HG03135 (cell line): ENCODE data around the gene C1orf35.

Source experiments
- ATAC-seq: cut with Tn5 transposase; IDR thresholded peaks from one replicate; pipeline ENCODE4 v1.9.1; 2021; ENCODE audit warnings: mild to moderate bottlenecking, moderate library complexity; ENCODE audit not compliant: unreplicated experiment

Gene C1orf35

DNA sequence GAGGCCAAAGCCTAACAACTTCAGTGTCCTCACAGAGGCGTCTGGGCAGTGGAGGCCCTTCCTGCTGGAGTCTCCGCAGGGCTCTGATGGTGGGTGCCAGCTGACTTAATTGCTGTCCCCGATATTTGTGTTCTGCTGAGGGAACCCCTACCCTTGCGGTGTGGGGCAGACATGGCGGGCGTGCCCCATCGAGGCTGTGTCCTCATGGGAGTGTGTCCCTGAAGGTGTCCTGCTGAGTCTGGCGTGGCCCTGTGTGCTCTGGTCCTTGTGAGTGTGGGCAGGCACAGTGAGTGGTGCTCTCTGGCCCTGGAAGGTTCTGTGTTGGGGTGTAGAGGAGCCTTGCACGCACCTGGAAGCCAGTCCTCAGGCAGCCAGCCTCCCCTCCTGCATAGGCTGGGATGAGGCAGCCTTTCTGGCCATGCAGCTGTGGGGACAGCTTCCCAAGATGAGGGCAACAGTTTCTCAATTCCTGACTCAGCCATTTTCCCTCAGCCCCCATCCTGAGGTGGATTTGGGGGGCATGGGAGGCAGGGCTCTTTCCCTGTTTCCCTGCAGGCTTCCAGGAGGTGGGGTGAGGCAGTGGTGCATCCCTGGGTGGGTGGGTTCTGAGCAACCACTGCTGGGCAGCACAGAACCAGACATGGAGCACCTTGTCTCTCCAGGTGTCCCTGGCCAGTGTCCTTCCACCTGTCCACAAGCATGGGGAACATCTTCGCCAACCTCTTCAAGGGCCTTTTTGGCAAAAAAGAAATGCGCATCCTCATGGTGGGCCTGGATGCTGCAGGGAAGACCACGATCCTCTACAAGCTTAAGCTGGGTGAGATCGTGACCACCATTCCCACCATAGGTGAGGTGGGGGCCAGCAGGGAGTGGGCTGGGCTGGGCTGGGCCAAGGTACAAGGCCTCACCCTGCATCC lies 6.5 kb downstream of the C1orf35 start:
- no peak for ATAC-seq

DNA sequence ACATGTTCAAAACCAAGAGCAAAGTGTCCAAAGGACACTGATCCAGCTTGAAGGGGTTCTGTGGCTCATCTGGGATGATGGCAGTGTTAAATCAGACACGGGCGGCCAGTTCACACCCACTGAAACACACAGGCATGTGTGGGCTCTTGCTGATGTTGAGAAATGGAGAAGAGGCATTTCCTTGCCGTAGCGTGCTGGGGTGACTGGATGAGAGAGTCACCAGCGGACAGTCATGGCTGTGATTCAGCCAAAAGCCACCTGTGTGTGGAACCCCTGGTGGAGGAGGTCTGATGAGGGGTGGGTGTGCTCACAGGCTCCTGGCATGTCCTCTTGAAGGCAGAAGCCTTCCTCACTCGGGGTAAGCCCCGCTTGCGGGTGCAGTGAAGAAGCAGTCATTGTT lies 7.2 kb downstream of the C1orf35 start:
- ATAC-seq = no peak

DNA sequence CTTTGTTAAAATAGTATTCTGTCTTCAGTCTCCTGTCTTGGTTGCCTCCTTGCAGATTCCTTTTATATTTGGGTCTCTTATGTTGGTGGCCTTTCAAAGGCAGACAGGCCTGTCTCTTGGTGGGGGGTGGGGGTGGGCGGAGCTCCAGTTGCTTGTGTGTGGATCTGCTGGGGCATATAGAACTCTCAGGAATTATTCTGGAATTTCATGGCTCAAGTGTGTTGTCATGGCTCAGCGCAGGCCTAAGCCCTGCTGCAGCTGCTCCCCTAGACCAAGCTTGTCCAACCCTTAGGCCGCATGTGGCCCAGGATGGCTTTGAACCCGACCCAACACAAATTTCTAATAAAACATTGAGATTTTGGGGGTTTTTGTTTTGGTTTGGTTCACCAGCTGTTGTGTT lies 8.0 kb downstream of the C1orf35 start:
- ATAC-seq = no peak

DNA sequence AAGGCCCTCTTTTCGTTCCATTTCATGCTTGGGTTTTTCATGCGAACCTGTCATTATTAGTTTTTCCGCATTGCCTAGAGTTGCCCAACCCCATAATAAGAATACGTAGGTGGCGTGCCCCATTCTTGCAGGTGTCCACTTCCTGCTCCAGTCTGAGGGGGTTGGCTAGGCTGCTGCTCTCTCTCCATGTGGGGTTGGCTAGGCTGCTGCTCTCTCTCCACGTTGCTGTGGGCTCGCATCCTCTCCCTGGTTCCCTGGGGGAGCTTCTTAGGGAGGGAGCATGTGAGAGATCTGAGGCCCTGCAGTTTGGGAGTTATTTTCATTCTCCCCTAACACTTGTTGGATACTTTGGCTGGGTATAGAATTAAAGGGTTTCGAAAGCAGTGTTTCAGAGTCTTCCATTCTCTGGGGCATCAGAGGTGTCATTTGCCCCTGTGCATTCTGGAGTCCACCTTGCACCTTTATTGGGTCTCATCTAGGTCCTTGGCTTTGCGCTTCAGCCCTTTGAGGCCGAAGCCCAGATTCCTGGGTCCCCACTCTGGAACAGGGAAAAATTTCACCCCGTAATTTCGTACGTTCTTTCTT lies 8.6 kb downstream of the C1orf35 start:
- no peak for ATAC-seq

DNA sequence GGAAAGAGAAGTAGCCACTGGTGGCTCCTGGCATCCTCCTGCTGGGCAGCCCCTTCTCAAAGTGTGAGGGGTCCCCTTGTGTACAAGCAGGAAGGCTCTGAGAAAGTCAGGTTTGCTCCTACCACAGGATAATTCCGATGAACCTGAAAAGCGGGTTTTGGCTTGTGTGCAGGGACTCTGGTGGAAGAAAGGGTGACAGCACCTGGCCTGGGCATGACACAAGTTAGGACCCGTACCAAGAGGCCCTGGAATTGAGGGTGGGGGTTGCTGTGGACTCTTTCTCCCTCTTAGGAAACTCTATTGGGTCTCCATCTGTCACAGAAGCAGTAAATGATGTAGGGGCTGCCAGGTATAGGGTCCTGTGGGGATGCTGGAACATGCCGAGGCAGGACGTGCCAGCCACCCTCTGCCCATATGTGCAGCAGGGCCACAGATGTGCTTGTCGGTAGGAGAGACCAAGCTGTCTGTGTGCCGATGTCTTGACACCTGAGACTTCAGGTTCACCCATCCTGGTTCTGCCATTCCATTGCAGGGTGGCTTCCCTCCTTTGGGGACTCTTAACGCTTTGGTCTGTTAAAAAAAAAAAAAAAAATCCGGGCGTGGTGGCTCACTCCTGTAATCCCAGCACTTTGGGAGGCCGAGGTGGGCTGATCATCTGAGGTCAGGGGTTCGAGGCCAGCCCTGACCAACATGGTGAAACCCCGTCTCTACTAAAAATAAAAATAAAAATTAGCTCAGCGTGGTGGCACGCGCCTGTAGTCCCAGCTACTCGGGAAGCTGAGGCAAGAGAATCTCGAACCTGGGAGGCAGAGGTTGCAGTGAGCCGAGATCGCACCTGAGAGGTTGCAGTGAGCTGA lies 9.8 kb downstream of the C1orf35 start:
- ATAC-seq = no peak

DNA sequence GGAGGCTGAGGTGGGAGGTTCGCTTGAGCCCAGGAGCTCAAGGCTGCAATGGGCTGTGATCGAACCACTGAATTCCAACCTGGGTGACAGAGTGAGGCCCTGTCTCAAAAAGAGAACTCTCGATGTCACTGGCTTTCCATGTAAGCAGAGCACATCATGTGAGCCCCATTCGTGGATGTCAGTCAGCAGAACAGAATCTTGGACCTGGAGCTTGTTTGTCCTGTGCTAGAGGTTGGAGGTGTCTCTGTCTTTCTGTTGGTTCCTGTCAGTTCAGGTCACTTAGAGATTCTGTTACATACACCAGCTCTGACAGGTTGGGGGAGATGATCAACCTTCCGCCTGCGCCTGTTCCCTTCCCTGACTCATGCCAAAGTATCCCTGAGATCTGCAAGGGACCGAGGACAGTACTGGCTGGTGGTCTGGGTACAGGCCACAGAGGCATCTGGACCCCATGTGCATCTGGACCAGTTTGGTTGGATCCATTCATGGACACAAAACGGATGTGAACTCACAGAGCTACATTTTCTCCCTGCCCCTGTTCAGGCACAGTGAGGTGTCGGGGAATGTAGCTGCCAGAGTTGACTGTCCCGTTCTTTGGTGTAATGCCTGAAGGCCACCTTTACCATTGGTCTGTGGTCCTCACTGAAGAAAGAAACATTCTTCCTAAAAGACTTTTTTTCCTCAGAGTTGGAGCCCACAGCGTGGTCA lies 10.6 kb downstream of the C1orf35 start:
- no peak for ATAC-seq

DNA sequence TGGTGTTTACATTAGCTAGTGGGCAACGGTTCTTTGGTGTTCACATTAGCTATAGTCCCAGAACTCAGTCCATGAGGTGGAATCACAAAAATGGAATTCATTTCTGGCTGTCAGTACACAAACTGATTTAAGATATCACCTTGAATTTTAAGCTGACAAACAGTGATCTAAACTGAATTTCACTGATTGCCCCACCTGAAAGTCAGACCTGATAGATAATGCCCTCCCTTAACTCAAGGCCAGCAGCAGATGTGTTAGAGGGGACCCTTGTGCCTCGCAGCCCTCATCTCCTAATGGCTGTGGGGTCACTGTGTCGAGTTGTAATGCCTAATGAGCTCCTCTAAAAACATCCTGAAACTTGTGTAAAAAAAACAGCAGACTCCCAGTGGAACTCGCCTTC lies 12.0 kb downstream of the C1orf35 start:
- no peak for ATAC-seq

DNA sequence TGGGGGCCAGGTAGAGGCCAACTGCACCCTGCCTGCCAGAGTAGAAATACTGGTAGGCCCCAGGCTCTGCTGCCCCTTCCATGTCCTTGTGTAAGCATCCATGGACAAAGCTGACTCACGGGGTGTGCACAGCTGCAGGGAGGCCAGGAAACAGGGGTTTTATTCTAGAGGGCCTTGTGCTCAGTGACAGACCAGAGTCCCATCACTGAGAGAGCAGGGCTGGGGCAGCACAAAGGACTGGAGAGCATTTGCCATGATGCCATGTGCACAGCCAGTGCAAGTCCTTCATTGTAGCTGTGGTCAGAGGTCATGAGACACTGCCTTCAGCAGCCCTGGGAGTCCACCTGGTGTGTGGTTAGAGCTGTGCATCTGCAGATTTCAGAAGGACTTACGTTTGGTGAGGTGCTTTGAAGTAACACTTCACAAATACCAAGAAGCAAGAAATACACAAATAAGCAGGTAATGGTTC lies 12.5 kb downstream of the C1orf35 start:
- no peak for ATAC-seq

DNA sequence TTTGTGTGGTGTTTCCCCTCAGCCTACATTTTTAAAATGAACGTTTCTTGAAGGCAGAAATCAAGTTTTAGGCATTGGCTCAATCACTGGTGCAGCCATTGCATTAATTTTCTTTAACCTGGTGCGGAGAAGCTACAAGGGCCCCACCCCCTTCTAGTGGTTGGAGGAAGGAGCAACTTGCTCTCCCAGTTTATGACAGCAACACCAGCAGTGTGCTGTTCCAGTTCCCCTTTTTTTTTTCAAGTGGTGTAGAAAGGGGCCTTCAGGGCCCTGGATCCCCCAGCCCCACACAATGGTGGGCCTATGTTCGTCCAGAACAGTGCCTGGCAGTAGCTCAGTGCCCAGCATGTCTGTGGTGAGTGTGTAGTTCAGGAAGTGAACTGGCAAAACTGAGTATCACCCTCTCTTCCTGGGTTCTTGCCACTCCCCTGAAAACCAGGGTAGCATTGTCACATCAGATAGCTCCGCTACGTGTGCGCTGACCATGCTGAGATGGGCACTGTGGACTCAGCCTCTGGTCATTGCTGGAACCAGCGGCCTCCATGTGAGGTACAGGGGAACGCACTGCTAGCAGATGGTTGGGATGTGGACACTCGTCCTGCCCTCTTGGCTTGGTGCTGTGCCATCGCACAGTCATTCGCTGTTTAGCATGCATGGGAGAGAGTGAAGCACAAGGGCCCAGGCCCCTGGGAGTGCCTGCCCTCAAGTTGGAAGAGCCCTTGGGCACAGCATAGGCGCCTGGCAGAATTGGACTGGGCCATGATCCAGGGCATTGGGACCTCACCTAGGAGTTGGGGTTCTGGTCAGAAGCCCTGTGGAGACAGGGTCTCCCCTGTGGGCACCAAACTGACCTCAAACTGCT lies 13.4 kb downstream of the C1orf35 start:
- no peak for ATAC-seq

DNA sequence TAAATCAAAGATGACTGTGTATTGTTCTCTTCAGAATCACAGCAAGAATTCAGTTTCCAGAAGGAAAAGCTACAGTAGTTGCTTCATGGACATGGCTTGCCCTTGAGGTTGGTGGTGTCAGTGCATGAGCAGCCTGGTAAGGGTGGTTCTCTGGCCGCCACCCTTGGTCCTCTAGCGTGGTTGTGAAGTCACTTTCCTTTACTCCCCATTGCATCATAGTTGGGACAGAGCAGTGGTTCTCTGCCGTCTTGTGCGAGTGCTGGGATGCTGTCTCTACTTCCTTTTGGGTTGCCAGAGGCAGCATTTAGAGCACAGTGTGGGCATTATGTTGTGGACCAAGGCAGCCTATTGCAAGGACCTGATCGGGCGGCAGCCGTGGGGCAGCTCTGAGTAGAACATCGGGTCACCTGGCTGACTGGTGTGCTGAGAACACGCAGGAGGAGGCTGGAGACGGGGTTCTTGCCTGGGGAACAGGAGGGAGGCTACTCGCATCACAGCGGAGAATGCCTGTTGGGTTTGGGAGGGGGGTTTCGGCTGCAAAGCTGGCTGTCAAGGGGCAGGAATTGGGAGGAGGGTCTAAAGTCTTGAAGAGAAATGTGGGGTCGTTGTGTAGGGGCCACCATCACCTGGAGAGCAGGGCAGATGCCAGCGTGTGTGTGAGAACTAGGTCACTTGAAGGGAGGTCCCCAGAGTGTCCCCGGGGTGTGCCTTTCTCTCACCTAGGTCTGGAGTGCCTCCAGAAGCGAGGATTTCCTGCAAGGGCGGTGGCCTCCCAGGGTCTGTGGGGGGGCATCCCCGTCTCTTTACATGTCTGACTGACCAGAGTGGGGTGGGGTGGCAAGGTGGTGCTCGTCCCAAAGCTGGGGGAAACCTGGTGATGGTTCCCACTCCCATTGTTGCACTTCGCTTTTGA lies 14.3 kb downstream of the C1orf35 start:
- ATAC-seq = no peak

DNA sequence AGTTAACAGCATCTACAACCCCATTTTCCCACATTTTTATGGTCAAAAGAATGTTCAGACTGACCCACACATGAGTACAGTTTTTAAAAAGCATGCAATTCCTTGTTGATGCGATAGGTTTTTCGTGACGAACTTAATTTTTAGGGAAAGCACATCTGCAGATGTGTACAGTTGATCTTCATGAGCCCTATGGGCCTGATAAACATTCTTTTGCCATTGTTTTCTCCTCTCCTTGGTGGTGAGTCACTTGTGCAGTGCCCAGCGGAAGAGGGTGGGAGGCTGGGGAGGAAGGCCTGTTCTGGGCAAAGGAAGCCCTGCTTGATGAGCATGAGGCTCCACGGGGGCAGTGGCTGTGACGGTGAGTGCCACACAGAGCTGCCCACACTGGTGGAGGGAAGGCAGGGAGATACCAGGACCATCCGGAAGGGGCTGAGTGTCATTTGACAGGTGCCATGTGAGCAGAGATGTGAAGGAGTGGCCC lies 15.3 kb downstream of the C1orf35 start:
- no peak for ATAC-seq

DNA sequence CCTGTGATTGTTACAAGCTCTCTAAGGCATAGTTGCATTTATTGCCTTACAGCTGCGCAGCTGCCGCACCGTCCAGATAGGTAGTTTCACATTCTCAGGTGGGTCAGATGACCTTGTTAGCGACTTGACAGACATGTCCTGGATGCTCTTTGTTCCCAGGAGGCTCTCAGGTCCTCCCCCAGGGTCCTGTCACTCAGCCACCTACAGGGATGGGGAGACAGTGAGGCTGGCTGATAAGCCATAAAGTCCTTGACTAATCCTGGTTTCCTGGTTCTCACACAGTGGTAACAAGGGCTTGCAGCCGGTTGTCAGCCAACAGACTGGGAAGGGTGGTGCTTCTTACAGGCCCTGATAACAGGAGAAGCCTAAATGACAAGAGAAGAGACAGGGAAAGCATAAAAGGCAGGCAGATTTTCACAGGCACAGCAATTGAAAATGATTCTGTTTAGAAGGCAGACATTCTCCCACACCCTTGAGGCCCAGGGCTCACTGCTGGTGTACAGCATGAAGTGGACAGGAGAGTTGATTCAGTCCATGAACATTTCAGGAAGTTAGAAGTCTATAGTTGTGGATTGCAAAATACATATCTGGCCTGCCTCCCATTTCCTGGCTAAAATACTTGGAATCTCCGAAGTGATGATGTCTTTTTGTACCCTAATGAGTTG lies 17.7 kb downstream of the C1orf35 start:
- no peak for ATAC-seq

DNA sequence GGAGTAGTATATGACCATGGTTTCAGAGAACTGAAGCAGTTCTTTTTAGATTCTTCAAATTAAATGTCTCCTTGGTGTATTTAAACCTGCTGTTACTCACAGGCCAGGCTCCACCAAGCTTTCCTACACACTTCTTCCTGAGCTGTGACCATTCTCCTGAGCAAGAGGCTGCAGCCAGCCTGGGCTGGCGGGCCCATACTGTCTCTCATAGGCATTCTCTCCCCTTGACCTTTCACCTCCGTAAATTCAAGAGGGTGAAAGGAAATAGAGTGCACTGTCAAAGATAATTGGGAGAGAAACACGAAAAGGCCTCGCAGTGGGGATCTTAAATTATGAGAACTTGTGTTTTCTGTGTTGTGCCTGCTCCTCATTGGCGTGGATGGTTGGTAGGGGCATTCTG lies 18.3 kb downstream of the C1orf35 start:
- ATAC-seq = no peak

DNA sequence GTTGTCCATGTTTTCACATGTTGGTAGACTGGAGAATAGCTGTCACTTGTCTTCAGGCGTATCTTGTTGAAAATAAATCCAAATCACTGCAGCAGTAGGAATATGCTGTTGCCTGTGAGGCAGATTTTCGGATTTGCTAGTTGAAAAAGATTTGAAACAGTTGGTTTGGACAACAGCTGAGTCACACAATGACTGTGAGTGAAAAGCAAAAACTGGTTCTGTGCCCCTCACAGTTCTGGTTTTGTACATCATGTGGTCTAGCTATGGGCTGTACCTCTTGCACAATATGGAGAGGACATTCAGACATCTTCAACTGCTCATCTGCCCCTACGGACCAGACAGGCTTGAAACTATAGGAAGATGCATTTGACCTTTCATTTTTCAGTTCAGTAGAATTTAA lies 18.8 kb downstream of the C1orf35 start:
- no peak for ATAC-seq

DNA sequence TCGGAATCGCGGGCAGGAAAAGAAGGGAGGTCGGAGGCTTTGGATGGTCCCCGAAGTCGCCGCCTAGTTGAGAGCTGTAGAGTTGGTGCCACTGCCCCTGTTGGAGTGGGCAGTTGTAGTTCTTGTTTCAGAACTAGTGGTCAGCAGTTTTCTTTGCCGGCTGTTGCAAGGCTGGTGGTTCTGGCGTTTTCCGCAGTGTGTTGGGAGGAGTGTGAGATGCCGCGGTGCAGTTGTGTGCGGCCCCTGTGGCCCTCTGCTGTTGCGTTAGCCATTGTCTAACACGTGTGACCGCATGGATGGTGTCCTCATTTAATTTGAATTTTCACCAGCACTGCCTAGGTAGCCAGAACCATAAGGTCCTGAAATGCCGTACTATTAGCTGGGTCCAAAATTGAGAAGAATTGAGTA lies 19.2 kb downstream of the C1orf35 start:
- ATAC-seq = no peak

DNA sequence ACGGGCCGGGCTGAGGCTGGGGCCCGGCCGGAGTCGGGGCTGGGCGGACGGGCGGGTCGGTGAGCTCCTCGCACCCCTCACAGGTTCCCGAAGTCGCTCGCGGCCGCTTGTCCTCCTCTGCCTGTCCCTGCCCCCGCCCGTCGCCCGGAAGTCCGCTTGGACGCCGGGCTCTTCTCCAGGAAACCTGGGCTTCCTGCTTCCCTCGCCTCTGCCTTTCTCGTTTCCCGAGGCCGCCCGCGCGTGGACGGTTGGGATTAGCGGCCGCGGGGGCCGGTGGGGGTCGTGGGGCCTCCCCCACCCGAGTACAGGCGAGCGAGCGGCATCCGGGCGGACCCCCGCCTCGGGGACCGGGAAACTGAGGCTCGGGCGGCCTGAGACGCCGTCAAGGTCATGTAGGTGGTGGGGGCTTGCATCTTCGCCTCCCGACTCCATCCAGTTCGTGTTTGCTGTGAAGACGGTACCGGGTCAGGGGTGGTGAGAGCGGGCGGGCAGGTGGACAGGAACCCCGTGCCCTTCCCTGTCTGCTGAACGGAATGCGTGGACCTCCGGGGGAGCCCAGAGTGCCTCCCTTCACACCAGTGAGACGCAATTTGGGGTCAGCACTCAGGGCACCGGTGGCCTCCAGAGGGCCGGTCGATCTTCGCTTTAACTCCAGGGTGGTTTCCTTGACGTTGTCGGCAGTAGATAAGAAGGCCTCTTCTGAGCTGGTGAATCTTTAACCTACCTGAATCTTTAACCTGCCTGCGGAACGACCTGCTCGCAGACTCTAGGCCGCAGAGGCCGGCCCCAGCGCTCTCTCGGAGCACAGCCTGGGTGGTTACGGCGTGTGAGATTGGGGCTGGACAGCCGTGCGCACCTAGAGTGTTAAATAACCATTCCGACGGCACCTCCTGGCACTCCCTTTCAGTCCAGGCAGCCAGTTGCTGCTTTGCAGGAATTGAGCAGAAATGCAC lies 19.9 kb downstream of the C1orf35 start:
- ATAC-seq = peak; percentile 24
